GM21515 (cell line): ENCODE data around the gene MFGE8.

Source experiments
- ATAC-seq: cut with Tn5 transposase; IDR thresholded peaks from one replicate; pipeline ENCODE4 v1.9.1; 2021; ENCODE audit not compliant: unreplicated experiment

The MFGE8 gene

DNA sequence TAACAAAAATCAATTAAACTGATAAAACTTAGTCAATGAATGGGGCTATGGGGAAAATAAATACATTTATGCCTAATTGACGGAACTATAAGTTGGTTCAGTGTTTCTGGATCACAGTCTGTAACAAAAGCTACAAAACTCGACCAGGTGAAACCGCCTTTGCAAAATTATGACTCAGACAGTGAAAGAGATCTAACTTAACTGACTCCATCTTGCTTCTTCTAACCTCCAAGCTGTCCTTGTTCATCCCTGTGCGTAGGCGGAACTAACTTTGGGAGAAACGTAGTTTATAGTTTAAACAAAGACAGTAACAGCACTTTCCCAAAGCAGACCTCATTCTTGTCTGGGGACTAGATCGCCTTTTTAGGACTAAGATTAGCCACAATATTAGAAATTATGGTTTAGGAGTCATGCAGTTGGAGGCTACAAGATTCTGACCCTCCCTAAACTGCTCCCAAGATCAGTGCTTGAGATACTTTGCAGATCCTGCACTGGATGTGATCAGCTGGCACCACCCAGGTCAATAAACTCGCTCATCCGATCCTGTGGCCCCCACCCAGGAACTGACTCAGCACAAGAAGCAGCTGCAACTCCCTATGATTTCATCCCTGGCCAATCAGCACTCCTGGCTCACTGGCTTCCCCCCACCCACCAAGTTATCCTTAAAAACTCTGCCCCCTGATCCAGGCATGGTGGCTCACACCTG lies 7.2 kb upstream of the MFGE8 start:
- ATAC-seq: no peak

DNA sequence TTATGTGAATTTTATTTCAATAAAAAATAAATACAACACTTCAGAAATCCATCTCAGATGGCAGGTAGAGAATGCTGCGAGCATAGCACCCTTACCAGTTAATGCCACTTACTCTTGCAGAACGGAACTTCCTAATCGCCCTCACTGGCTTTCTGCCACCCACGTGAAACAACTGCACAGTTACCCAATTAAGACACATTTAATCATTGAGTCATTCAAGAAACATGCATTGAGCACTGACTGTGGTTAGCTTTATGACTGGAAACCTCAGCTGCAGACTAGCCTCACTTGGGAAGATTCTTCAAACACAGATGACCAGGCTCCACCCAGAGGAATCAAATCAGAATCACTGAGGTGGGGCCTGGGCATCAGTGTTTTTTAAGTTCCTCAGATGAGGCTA lies 5.6 kb upstream of the MFGE8 start:
- ATAC-seq: no peak

DNA sequence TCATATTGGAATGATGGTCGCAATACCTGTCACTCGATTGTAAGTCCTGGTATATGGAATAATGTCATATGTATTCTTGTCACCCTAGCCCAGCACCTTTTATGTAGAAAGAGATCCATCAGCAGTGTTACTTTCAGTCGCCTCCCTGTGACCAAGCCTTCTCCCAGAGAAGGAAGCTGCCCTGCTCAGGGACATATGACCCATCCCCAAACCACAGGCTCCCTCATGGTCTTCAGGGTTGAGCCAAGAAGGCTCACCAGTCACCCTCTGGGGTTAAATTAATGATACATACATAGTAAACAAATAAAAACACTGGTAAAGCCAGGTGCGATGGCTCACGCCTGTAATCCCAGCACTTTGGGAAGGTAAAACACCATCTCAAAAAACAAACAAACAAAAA lies 4.6 kb upstream of the MFGE8 start:
- no peak for ATAC-seq

DNA sequence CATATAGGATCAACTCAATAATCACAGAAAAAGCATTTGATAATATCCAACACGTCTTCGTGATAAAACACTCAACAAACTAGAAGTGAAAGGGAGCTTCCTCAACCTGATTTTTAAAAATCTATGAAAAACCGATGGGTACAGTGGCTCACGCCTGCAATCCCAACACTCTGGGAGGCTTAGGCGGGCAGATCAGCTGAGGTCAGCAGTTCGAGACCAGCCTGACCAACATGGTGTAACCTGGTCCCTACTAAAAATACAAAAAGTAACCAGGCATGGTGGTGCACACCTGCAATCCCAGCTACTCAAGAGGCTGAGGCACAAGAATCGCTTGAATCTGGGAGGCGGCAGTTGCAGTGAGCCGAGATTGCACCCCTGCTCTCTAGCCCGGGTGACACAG lies 2.2 kb upstream of the MFGE8 start:
- ATAC-seq: no peak

DNA sequence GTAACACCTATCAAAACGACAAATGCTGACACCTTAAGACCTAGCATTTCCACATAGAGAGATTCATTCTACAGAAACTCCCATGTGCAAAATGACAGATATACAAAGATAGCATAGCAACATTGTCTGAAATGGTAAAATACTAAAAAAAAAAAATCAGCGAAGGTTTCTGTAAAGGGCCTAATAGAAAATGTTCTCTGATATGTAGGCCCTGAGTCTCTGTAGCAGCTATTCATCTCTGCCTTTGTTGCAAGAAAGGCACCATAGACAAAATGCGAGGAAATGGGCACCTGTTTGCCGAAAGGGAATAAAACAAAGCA lies 631 bp upstream of the MFGE8 start:
- no peak for ATAC-seq

DNA sequence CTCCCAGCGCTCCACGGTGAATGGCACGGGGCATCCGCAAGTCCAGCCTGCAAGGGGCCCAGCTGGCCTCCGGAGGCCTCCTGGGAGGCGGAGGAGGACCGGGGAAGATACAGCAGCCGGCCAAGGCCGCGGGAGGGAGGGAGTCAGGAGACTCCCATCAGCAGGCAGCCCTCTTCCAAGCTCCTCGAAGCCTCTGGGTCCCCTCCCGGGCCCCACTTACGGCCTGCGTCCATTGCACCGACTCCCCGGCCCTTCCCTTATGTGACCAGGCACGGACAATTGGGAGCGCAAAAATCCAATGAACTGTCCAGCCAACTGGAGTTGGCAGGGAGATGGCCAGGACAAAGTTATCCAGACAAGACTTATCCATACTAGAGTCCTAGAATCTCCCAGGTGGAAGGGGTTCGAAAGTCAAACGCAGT lies 668 bp downstream of the MFGE8 start:
- ATAC-seq: no peak

DNA sequence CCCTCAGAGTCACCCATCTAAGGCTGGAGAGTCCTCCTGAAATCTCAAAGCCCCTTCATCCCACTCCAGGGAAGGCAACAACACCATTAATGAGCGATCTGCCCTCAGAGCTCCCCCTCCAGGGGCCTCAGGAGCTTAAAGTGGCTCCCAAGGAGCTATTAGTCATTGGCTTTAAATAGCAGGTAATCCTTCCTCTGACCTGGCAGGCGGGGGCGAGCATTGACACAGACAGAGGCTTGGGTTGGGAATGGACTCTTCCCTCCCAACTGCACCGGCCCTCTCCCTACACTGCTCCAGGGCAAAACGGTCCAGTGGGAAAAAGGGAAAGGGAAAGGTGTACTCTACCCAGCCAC lies 1.4 kb downstream of the MFGE8 start:
- ATAC-seq: no peak

DNA sequence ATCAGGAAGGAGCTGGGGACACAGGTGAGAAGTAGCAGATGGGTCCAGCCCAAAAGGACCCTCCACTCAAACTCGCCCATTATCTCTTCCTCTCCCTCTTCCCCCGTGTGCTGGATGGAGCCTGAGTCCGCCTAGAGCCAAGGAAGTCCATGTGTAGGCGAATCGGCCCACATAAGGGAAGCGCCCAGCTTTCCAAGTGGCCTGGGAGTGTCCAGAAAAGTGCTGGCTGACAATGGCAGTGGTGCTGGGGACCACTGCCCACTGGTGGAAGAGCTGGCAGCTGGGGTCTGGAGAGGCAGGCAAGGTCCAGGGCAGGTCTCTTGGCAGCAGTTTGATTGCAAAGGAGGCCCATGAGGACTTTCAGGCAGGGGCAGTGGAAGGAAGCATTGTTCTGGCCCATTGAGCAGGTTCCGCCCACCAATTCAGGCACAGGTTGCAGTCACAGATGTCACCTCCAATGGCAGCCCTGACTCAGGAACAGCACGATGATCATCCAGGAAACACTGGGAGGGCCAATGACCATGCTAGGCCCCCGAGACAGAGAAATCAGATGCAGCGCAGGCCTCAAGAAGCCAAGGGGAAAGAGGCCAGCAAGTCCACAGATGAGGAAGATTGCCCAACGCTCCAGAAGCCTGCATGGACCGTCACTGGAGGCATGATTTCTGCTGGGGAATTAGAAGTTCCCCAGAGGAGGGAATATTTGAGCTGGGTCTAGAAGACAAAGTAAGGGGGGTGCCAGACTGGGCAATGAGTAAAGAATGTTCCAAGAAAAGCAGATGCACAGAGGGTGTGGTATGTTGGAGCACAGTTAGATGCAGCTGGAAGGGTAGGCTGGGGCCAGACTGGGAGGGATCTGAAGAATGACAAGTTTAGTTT lies 3.0 kb downstream of the MFGE8 start:
- ATAC-seq: no peak

DNA sequence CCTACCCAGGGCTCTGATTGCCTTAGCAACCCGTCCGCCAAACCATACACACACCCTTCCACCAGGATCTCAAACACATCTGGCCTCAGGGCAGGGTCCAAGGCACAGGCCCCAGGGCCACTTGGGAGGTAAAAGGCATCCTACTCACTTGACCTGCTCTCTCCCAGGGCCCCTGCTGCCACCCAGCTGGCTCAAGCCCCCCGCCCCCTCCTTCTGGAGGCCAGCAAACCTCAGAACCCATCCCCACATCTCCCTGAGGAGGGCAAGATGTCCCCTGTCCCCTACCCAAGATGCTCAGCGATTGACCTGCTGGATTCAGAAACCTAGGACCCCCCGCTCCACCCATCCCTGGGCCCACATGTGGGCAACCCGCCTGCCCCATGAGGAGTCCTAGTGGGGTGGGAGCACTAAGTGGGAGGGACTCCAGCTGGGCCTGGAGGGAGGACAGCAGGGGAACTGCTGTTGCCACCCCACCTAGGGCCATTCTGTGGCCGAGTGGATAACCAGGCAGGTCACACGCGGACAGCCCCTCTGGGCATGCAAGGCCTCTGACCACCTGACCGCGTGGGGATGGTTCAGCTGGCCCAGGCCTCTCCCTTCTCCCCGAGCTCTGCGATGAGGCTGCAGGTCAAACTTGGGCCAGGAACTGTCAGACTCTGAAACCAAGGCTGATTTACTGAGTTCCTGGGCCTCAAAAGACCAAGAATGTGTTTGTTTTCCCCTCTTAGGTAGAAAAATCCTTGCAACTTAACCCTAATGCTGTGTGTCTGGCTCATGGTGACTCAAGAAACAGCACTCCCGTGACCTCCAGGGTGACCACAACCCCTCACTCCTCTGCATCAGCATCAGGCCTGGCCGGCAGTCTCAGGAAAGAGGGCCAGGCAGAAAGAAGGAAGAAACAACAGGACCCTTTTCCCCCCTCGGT lies 4.2 kb downstream of the MFGE8 start:
- ATAC-seq: no peak

DNA sequence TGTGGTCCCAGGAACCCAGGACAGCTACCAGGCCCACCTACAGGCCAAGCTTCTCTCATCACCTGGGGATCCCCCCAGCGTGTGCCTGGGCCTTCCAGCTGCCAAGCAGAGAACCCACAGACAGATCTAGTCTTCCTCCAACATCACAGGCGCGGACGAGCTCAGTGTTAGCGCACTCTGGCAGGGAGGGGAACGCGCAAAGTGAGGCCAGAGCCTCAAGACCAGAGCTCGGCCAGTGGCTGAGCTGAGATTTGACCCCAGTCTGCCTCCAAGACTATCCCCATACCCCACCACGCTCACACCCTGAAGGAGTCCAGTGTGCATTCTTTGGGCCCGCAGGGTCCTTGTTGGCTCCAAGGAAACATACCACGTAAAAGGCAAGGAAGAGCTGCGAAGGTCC lies 5.1 kb downstream of the MFGE8 start:
- no peak for ATAC-seq

DNA sequence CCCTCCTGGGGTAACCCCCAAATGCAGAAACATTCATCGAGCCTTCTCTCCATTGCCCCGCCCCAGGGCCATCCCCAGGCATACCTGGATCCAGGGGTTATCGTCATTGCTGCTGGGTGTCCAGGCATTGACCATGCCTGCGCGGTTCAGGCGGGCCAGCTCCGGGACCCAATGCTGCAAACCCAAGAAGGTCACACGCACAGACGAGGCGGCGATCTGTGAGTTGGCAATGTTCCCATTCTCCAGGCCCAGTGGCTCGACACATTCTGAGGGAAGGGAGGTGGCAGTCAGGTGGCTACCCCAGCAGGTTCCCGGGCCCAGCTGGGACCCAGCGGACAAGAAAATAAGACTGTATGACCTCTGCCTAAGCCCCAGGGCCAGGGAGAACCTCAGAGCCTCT lies 6.1 kb downstream of the MFGE8 start:
- ATAC-seq: no peak

DNA sequence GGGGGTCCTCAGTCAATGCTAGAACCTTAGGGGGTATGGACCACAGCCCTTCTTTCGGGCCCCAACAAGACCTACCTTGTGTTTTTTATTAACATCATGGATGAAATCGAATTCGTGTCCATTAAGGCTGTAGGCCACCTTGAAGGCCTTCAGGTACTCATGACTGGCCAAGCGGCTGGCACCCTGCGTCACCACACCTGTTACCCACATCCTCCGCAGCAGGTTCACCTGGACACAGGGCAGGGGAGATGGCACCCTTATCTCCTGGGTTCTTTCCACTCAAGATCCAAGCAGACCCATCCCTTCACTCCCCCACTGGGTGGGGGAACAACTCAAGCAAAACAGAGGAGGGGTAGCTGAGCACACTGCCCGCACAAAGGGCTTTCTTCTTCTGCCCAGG lies 6.6 kb downstream of the MFGE8 start:
- ATAC-seq: no peak

DNA sequence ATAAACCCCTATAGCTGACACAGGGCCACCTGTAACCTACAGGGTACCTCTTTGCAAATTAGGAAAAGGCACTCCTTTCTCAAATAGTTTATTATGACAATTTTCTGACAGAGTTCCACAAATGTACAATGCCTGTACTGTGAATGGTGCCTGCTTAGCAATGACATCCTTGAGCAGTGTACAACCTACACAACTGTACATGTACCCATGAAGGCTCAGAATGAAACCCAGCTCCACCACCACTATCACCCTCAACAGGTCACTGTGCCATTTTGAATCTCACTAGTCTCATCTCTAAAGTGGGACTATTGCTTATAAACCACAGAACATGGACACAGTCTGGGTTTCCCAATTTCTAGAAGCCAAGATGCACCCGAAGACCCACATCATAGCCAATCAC lies 7.0 kb downstream of the MFGE8 start:
- no peak for ATAC-seq

DNA sequence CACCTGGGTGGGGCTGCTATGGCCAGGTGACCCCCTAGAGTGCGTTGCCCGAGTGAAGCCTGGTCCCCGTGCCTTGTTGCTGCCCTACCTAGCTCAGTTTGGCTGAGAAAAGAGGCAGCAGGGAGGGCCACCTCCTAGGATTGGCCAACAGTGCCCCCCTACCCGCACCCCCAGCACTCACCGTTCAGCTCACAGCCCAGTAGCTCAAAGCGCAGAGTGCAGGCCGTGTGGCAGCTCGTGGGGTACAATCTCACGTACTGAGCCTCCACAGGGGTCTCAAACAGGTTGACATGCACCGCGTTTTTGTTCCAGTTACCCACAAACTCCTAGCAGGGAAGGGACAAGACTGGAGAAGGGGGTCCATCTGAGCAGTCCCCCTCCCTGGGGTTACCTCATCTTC lies 7.6 kb downstream of the MFGE8 start:
- no peak for ATAC-seq

DNA sequence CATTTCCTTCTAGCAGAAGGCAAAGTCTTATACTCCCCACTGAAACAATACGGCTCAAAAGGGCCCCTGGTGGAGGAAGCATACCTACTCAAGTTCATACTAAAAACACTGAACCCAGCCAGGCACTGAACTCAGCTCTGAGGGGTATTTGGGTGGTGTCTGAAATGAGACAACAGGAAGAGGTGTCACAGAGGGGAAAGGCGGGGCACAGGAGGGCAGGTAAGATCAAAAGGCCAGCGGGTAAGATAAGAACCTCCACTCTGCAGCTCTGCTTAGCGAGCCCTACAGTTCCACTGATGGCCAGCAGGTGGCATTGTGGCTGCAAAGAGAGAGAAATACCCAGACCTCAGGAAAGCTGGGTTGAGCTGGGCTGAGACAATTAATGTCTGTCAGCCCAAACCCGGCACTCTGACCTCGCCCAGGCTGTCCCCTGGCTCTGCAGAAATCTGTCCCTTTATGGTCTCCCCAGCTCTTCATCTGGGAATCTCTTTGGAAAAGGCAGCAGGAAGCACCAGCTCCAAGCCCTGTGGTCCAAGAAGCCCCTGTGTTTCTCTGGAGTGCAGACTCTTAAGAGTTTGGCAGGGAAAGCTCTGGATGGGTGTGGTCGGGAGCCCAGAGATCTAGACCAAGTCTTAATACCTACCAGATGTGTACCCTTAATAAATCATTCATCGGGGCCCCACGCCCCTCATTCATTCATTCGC lies 8.4 kb downstream of the MFGE8 start:
- ATAC-seq: peak; percentile 73

DNA sequence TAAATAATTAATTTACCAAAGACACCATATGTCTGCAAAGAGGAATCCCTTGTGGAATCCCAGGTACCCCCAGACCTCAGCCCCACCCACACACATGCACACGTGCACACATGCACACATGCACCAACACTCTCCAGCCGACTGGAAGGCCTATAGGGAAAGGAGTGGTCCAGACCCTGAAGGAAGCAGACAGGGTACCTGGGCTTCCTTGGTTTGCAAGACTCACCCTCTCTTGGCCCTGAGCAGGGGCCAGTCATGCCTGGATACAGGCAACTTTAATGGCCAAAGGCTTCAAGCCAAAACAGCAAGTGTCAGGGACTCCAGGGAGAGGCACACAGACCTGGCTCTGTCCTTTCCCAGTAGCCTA lies 8.9 kb downstream of the MFGE8 start:
- ATAC-seq: no peak

DNA sequence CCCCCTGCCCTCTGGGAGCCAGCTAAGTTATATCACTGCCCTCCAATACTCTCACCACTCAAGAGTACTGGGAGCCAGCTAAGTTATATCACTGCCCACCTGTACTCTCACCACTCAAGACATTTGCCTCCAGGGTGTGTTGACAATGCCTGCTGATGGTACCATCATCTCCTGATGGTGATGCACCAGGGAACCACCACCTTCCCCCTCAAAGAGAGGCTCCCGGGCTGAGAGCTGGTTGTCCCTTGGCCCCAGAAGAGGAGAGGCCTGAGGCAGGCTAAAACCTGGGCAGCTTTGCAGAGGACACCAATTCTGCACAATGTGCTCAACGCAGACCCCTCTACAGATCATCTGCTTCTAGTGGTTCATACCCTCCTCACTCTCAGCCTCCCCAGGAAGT lies 10.3 kb downstream of the MFGE8 start:
- ATAC-seq: no peak

DNA sequence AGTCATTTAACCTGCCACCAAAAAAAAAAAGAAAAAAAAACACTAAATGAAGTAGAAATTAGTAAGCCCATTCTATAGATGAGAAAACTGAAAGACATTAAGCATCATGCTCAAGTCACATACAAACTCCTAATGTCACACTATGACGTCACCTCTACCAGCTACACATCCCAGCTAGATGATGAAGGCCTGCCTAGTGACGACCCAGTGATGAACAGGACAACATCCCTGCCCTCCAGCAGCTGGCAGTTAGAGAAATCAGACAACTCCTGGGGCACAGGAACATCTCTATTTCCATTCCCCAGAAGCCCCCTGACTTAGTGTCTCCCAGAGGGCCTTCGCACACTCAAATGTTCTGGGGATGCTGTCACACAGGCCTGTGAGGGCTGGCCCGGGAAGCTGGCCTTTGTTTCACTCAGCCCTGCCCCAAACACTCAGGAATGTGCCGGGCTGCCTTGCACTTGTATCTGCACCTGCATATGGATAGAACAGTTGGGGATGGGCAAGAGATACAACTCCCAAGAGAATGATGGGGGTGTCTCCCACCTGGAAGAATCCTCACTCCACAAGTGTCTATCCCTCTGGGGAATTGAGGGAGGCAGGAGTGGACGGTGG lies 10.9 kb downstream of the MFGE8 start:
- ATAC-seq: no peak

DNA sequence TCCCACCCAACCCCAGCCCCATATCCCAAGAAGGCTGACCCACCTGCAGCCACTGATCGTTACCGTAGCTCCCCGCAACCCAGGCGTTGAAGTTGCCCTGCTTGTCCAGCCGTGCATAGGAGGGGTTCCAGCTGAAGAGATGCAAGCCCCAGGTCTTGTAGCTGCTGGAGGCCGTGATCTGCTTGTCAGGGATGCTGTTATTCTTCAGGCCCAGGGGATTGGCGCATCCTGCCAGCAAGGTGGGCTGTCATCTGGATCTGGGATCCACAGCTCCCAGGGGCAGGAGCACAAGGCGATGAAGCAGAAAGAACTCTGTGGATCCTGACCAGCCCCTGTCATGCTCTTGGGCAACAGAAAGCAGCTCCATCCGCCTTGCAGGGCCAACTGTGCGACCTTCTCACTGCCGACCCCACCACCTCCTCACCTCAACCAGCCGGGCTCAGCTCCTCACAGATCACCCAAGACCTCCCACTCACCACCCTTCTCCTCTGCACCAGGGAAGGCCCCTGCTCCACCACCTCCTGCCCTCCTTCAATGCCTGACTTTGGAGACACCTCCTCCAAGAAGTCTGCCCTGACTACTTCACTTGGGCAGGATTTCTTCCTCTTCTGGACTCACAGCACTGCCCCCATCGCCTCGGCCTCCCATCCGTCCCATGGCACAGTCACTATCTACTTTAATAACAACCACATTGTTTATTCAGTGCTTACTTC lies 11.5 kb downstream of the MFGE8 start:
- ATAC-seq: no peak

DNA sequence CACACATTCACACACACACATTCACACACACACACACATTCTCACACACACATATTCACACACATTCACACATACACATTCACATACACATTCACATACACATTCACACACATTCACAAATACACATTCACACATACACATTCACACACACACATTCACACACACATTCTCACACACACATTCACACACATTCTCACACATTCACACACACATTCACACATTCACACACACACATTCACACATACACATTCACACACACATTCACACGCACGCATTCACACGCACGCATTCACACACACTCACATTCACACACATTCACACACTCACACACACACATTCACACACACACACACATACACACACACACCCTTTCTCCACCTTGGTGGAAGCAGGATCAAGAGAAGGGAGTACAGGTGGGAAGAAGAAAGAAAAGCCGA lies 12.2 kb downstream of the MFGE8 start:
- ATAC-seq: no peak
